NCI-H2081 (cell line): ENCODE data around the gene PDK1.
"Not testable (repeated sequence)": the region's sequence is repeated elsewhere in the genome, so short reads cannot be mapped to it uniquely, and the experiment has no call there.

Experiments
- DNase-seq, 2 experiments: peaks; one replicate each; lab custom pipeline; 2025; lab: John Stamatoyannopoulos, UW

The PDK1 gene

GRCh38 chr2:172555522-172556283 is at the start of gene PDK1:
Gene PDK1 (plus strand): TSS chr2:172556090. CDS start chr2:172556151, 61 bp downstream.
- peak; percentile 86 for DNase-seq

- no peak for DNase-seq
Observed at GRCh38 chr2:172507199-172507598, 48.7 kb upstream of the PDK1 start.

GRCh38 chr2:172510088-172510487 is 45.8 kb upstream of the PDK1 start:
- DNase-seq, result no peak

GRCh38 chr2:172510548-172510947 is 45.3 kb upstream of the PDK1 start:
- DNase-seq, result no peak

GRCh38 chr2:172512810-172513523 is 42.9 kb upstream of the PDK1 start:
- no peak for DNase-seq

- DNase-seq, result no peak
Observed at GRCh38 chr2:172513524-172513900, 42.4 kb upstream of the PDK1 start.

GRCh38 chr2:172513935-172514586 is 41.8 kb upstream of the PDK1 start:
- DNase-seq, result no peak

GRCh38 chr2:172516299-172516698 is 39.6 kb upstream of the PDK1 start:
- no peak for DNase-seq

GRCh38 chr2:172518995-172519394 is 36.9 kb upstream of the PDK1 start:
- DNase-seq, result no peak

GRCh38 chr2:172525601-172526000 is 30.3 kb upstream of the PDK1 start:
- DNase-seq, result no peak

GRCh38 chr2:172531309-172531708 is 24.6 kb upstream of the PDK1 start:
- no peak for DNase-seq

GRCh38 chr2:172532461-172532860 is 23.4 kb upstream of the PDK1 start:
- DNase-seq, result not testable (repeated sequence)

- DNase-seq, result no peak
Observed at GRCh38 chr2:172533687-172534086, 22.2 kb upstream of the PDK1 start.

- DNase-seq, result no peak
Observed at GRCh38 chr2:172535119-172535518, 20.8 kb upstream of the PDK1 start.

GRCh38 chr2:172537851-172538250 is 18.0 kb upstream of the PDK1 start:
- DNase-seq, result not testable (repeated sequence)

GRCh38 chr2:172539767-172540166 is 16.1 kb upstream of the PDK1 start:
- no peak for DNase-seq

- no peak for DNase-seq
Observed at GRCh38 chr2:172540421-172540820, 15.5 kb upstream of the PDK1 start.

- DNase-seq, result no peak
Observed at GRCh38 chr2:172545408-172546075, 10.3 kb upstream of the PDK1 start.

GRCh38 chr2:172549131-172549530 is 6.8 kb upstream of the PDK1 start:
- DNase-seq, result no peak

GRCh38 chr2:172549802-172550201 is 6.1 kb upstream of the PDK1 start:
- not testable (repeated sequence) for DNase-seq

GRCh38 chr2:172550419-172550818 is 5.5 kb upstream of the PDK1 start:
- no peak for DNase-seq

- DNase-seq, result no peak
Observed at GRCh38 chr2:172551271-172551670, 4.6 kb upstream of the PDK1 start.
